AG10803 (cell line): Measurements from ENCODE around the gene GFM1.
A peak's percentile ranks its signal among the peaks of the same experiment; 100 is the strongest.

Experiments
- DNase-seq: peaks from one replicate; pipeline ENCODE4 v3.0.0; 2010; ENCODE audit warnings: low read depth
- H3K4me3 ChIP-seq: 2 replicates; pipeline ENCODE4 v1.5.1; 2011; ENCODE audit warnings: mild to moderate bottlenecking, low read length, control low read depth
- TF ChIP-seq, protein P1 (sequence below): conservative IDR thresholded peaks from 2 replicates; pipeline ENCODE4 v1.5.1; 2011; ENCODE audit warnings: mild to moderate bottlenecking, low read length, control low read depth, inconsistent platforms

Gene GFM1

DNA sequence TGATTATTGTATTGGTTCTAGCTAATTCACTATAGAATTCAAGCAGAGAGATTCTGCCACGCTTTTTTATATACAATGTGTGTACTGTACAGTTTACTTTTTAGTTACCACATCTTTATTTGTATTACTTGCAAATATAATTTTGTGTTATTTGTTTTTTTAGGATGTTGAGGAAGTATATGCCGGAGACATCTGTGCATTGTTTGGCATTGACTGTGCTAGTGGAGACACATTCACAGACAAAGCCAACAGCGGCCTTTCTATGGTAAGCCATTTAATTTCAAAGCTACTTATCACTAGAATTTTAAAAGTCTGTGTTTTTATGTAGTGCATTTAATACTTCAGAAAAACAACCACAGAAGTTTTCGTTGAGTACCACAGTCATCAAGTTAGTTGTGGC lies 16.4 kb downstream of the GFM1 start:
- no peak for DNase-seq
- TF ChIP-seq, protein P1, sequence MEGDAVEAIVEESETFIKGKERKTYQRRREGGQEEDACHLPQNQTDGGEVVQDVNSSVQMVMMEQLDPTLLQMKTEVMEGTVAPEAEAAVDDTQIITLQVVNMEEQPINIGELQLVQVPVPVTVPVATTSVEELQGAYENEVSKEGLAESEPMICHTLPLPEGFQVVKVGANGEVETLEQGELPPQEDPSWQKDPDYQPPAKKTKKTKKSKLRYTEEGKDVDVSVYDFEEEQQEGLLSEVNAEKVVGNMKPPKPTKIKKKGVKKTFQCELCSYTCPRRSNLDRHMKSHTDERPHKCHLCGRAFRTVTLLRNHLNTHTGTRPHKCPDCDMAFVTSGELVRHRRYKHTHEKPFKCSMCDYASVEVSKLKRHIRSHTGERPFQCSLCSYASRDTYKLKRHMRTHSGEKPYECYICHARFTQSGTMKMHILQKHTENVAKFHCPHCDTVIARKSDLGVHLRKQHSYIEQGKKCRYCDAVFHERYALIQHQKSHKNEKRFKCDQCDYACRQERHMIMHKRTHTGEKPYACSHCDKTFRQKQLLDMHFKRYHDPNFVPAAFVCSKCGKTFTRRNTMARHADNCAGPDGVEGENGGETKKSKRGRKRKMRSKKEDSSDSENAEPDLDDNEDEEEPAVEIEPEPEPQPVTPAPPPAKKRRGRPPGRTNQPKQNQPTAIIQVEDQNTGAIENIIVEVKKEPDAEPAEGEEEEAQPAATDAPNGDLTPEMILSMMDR, result no peak

DNA sequence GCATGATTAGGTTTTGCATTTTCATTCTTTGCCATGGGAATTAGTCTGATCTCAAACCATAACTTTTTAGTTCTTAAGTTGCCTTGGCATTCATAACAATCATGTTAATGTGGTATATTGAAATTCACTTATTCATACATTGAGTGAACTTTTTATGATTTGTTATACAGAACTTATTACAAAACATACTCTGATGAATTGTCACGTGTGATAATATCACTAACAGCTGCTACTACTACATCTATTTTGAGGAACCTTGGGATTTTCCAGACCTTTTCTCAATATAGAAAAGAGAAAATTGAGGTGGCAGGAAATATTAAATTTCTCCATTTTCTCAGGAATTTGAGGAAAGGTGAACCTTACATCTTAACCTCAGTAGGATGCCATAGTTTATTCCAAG lies 18.9 kb downstream of the GFM1 start:
- no peak for DNase-seq
- TF ChIP-seq, protein P1, result no peak
- H3K4me3 ChIP-seq, result no peak overlapping the region

More for the DNA sequence above, 16.4 kb downstream of the GFM1 start:
- no peak overlapping the region for H3K4me3 ChIP-seq

DNA sequence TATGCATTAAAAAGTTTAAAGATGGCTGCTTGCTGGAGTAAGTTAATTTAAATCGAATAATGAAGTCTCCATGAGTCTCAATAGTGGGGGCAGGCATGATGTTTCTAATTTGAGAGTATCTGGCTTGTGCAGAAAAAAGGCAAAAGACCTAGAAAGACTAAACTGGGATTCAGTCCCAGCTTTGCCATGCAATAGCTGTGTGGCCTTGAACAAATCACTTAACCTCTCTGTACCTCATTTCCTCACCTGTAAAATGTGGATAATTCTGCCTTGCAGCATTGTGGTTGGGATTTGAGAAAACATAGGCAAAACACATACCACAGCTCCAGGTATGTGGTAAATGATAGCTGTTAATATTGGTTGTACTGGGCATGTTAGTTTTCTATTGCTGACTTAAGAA lies 19.5 kb downstream of the GFM1 start:
- no peak overlapping the region for H3K4me3 ChIP-seq
- TF ChIP-seq, protein P1, result no peak
- no peak for DNase-seq

DNA sequence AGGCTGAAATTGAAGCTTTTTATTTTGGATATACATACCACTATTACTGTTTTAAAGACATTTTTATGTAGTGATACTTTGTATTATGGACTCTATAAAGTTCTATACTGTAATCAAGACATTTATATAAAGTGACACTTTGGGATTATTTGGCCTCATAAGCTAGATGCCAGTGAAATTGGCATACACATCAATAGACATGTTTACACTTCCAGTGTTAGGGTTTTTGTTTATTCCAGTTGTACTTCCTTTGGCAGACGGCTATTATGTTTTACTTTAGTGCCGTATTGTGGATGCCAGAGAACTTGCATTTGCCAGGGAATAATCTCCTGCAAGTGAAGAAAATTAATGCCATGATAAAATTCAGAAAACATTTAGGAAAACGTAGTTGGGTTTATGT lies 22.1 kb downstream of the GFM1 start:
- TF ChIP-seq, protein P1, result no peak
- no peak overlapping the region for H3K4me3 ChIP-seq
- no peak for DNase-seq

DNA sequence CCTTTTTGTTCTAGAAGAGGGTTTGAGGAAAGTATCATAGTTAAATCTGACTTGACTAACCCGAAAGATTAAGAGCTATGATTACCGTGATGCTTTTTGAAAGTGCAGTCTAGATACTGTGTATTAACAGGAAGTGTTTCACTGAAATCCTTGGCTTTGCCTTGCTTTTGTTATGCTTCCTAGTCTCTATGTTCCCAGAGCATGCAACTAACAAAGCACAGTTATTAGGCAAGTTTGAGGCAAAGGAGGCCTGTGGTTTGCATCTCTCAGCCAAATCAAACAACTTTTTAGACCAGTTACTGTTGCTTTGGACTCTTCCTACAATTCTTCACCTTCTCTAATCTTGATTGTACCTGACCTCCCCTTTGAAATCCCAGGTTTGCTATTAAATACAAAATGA lies 24.2 kb downstream of the GFM1 start:
- TF ChIP-seq, protein P1, result no peak
- DNase-seq, result peak; percentile 54
- H3K4me3 ChIP-seq, result no peak overlapping the region

DNA sequence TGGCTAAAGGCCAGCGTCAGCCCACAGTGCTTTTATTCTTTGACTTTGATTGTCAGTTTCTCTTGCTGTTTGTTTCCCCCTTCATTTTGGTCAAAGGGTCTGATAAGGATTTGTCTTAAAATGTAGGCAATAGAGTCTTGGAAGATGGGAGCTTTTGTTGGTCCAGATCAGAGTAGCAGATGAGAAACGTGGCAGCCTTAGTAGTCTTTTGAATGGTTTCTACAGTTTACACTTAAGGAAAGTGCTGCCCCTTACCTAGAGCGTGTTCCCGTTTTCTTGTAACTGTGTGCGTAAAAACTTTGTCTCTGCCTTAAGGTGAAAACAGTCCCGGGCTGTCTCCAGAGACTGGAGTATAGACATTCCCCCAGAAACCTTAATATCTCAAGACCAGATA lies 27.5 kb downstream of the GFM1 start:
- no peak for DNase-seq
- H3K4me3 ChIP-seq, result peak overlapping the region; percentile 48
- TF ChIP-seq, protein P1, result no peak

DNA sequence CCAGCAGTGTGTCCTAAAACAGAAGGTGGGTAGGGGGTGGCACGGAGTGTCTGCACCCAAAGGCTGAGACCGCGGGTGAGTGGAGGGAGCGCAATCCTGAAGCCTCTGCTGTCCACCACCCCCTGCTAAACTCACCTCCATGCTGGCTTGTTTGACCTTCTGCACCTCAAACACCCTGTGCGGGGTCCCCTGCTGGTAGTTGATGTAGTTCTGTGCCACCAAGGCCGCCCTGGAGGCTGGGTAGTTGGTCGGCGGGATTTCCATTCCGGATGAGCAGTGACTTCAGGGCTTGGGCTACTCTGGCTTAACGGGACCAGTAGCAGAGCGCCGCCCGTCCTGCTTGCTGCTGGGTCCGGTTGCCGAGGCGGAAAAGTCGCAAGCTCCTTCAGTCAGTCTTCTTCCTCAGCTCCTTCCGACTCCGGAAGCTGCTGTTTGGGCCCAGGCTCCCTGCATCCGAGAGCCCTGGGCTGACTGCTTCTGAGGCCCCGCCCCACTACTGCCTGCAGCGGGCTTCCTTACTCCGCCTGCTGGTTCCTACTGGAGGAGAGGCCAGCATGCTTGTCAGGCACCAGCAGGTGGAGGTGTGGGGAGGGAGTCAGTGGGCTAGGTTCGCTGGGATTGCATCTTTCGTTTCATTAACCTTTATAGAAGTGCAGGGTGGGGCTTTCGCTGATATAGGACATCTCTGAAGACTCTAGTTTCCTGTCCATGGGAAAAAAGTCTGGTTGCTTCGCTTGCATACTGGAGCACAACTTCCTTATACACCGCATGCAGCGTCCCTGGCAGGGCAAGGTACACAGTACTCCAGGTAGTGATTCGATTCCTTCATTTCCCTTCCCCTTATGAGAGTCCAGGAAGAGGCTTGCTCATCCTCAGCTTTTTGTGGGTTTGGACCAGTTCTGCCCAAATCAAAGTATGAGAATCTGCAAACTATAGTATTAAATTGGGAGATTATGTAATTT lies 28.2 kb downstream of the GFM1 start, which contains the start of gene LXN:
TSS of gene LXN (minus strand) at position 434 of the 962 bp plus-strand sequence. CDS start at position 264, 170 bp downstream.
- TF ChIP-seq, protein P1, result peak; percentile 46
- peak within 1 kb of the TSS; percentile 48 for H3K4me3 ChIP-seq
- peak; percentile 47 for DNase-seq
